ENCODE results near the gene BUD13.
"Not testable (repeated sequence)": the region's sequence is repeated elsewhere in the genome, so short reads cannot be mapped to it uniquely, and the experiment has no call there.

Gene BUD13

DNA sequence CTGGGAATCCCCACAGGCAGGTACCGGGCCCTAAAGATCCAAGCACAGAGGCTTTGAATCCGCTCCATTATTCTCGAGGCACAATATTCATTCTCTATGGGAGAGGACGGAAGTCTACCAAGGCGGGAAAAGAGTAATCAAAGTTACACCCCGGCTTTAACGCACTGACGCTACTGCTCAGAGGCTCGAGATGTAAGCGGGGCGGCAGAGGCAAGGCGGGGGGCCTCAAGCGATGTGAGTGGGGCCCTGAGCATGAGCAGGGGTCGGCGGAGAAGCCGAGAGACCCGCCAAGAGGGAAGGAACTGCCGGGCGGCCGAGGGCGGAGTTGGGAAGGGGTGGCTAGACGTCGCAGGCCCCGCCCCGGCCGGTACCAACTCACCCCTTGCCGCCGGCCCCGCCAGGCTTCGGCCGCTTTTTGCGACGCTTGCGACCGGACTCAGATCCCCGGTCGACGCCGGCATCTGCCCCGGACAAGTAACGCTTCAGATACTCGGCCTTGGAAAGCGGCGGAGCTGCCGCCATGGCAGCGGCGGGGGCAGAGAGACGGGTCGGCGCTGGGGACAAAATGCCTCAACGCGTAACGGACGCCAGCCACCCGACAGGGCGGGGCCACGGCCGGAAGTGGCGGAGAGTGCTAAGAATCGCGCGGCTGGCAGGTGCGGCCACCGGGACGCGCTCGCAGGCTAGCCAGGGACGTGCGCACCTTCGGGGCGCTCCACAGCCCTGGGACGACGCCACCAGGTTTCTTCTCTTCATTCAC lies at the start of gene BUD13:
BUD13 (minus strand) TSS at position 545 of the 760 bp plus-strand sequence; CDS start at position 522, 23 bp downstream.
- peak; percentile 94 for DNase-seq

DNA sequence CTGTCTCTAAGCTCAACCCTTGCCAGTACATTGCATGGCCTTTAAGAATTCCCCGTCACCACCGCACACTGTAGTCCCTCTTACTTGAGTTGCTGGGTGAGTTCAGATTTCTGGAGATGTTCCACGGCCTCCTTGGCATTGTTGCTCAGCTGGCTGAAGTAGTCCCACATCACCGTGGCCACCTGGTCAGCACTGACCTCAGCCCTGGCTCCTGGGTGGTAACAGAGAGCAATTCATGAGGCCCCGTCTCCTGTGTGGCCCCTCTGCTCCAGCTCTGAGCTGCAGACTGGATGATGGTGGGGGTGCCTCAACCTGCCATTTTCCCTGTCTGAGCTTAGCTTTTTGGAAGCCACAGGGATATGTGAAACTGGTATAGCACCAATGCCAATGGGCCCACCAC lies 49.8 kb upstream of the BUD13 start:
- no peak for DNase-seq

DNA sequence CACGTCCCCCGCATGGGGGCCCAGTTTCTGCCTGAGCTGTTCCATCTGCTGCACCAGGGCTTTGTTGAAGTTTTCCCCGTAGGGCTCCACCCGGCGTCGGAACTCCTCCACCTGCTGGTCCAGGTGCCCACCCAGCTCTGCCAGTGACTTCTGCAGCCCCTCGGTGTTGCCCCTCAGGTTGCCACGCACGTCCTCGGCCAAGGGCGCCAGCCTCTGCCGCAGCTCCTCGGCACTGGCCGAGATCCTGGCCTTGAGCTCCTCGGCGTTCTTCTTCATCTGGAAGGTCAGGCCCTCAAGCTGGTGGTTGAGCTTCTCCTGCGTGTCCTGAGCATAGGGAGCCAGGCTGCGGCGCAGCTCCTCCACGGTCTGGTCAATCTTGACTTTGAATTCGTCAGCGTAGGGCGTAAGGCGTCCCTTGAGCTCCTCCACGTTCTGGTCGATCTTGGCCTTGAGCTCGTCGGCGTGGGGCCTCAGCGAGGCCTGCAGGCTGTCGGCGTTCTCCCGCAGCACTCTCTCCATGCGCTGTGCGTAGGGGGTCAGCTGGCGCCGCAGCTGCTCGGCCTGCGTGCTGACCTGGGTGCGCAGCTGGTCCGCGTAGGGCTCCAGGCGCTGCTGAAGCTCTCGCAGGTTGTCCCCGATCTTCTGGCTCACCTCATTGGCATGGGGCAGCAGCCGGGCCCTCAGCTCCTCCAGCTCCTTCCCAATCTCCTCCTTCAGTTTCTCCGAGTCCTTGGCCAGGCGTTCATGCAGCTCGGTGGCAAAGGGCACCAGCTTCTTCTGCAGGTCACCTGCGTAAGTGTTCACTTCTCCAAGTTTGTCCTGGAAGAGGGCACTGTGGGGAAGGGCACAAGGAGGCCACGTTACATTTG lies 48.5 kb upstream of the BUD13 start:
- no peak for DNase-seq

DNA sequence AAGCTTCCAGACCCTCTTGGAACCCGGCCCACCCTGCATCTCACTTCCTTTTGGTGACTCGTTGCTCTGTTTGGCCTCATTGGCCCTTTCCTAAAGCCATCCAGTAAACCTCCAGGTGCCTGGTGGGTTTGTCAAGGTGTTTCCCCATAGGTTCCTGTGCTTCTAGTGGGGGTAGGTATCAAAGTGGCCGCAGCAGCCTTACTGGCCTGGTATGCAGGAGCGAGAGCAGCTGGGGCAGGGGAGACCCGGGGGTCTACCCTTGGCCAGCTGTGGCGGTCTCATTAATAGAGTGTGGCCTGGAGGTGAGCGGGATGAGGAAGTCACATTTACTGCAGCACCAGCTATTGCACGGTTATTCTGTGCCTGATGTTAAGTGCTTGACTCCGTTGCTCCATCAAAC lies 46.3 kb upstream of the BUD13 start:
- DNase-seq, result no peak

- DNase-seq, result no peak
Measured at GRCh38 chr11:116814502-116814901, 41.7 kb upstream of the BUD13 start.

DNA sequence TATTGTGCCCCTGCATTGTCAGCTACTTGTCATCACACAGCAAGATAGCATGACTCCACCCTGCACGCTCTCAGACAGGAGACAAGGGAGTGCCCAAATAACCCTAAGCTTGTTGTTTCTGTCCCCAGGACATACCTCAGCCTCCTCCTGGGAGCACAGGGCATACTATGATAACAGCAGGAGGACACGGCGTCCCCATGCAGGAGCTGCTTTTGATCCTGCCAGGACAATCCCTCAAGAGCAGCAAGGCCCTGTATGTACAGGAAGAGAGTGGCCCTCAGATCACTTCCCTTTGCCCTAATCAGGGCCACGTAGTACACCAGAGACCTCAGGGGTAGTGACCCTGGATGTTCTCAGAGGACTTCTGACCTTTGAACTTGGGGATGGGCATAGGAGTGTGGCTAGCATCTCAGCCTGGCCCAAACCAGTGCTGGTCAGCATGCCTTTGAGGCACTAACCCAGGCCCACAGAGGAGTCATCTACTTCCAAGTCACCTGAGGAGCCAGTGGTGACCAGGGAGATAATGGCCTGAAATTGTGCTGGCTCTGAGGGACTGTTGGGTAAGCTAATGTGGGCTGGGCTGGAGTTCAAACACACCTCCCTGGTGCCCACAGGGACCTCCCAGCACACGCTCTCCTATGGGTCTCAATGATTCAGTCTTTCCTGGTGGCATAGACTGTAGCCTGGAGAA lies 41.1 kb upstream of the BUD13 start:
- no peak for DNase-seq

DNA sequence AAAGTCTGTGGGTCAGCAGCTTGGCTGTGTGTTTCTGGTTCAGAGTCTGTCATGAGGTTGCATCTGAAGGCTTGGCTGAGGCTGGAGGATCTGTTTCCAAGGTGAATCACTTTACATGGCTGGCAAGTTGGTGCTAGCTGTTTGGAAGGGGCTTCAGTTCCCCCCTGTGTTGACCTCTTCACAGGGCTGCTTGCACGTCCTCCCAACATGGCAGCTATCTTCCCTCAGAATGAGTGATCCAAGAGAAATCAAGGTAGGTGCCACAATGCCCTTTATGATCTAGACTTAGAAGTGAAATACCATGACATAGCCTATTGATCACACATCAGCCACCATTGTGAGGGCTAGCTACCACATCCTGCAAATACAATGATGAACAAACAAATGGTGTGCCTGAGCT lies 40.4 kb upstream of the BUD13 start:
- no peak for DNase-seq

DNA sequence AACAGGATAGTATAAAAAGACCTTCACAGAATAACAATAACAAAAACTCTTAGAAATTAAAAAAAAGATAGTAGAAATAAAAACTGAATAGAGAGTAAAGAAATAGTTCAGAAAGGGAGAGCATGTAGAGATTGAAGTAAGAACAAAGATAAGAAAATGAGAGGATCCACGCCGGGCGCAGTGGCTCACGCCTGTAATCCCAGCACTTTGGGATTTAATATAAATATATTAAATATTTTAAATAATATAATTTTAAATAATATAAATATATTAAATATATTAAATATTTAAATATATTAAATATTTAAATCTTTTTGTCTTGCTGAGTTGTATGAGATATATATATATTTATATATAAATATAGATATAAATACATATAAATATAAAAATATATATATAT lies 39.3 kb upstream of the BUD13 start:
- no peak for DNase-seq

GRCh38 chr11:116811194-116811593 lies 38.4 kb upstream of the BUD13 start:
- DNase-seq, result no peak

- no peak for DNase-seq
Measured at GRCh38 chr11:116808262-116809175, 35.7 kb upstream of the BUD13 start.

DNA sequence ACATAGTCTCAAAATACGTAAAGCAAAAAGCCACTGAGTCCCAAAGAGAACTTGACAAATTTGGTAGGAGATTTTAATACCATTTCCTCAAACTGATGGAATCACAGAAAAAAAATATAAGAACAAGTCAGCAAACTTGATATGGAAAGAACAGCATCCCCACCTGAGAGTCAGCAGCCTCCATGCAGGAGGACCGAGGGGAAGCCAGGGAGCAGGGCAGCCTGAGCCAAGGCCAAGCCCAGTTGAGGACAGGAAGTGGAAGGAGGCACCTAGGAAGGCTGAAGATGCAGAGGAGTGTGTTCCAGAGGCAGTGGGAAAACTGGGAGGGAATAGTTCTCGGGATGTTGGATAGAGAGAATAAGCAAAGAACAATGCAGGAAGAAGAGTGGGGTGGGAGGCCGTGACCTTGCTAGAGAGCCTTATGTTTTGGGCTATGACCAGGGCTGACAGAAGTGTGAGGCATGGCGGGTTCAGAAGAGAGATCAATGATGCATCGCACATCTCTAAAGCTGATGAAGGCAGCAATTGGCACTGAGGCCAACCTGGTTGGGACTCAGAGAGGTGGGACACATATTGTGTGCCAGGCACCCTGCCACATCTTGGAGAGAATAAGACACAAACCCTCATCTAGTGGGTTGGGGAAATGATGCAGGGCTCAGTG lies 34.9 kb upstream of the BUD13 start:
- no peak for DNase-seq

GRCh38 chr11:116804001-116804400 lies 31.2 kb upstream of the BUD13 start:
- no peak for DNase-seq

DNA sequence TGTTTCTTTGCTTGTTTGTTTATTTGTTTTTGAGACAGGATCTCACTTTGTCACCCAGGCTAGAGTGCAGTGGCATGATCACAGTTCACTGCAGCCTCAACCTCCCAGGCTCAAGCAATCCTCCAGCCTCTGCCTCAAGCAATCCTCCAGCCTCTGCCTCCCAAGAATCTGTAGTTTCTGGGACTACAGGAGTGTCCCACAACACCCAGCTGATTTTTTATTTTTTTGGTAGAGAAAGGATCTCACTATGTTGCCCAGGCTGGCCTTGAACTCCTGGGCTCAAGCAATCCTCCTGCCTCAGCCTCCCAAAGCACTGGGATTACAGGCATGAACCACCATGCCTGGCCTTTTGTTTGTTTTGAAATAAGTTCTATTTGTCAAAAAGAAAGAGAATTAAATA lies 28.9 kb upstream of the BUD13 start:
- not testable (repeated sequence) for DNase-seq

- DNase-seq, result no peak
Measured at GRCh38 chr11:116800610-116801009, 27.8 kb upstream of the BUD13 start.

GRCh38 chr11:116798368-116798767 lies 25.6 kb upstream of the BUD13 start:
- DNase-seq, result peak; percentile 35

- DNase-seq, result no peak
Measured at GRCh38 chr11:116797816-116798215, 25.0 kb upstream of the BUD13 start.

DNA sequence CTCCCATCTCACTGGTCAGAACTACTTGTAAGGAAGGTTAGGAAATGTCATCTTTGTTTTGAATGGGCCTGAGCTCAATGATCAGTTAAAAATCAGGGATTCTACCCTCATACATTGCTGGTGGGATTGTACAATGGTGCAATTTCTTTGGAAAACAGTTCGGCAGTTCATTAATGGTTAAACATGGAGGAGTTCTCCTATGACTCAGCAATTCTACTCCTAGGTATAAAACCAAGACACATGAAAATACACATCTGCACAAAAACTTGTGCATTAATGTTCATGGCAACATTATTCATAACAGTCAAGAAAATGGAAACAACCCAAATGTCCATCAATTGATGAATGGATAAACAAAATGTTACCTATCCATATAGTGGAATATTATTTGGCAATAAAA lies 23.8 kb upstream of the BUD13 start:
- DNase-seq, result no peak

DNA sequence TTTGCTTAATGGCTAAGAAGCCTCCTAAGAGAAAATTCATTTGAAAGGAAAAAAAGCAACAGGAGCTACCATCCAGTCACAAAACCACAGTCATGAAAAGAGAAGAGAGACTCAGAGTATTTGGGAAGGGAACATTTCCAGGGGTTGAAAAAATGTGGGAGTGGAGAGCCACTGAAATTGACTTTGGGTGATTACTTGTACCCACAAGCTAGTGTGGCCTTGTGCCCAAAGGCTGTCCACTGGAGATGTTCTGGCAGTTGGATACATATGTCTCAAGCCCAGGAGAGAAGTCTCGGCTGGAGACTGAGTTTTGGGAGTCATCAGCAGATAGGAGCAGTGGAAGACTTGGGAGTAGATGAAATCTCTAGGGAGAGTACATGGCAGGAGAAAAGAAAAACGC lies 22.1 kb upstream of the BUD13 start:
- no peak for DNase-seq

GRCh38 chr11:116793772-116794097 lies 20.9 kb upstream of the BUD13 start:
- DNase-seq, result no peak

- DNase-seq, result no peak
Measured at GRCh38 chr11:116792869-116793771, 20.3 kb upstream of the BUD13 start.
